K562 (cell line): Measurements from ENCODE around the gene PCNX3. TPM values are rescaled to one million over a fixed set of nuclear protein-coding genes. Genes with fewer than 3 reads are reported as not detected.
A peak's percentile ranks its signal among the peaks of the same experiment; 100 is the strongest.

ENCODE experiments used
- ATAC-seq: fragments of 200-7000 bp; cut with Tn5 transposase; 3 replicates; pipeline ENCODE4 v1.9.1; 2020; ENCODE audit warnings: moderate library complexity
- BruUV-seq: library from RNA; stranded (reverse); fragments of 400-500 nt; replicated peaks from 2 replicates; lab custom pipeline; 2021; lab: Mats Ljungman, UMichigan
- CTCF ChIA-PET: fragments of 300-600 bp; formaldehyde crosslinking; extraction: SDS; loops from one replicate; lab custom pipeline; 2021; ENCODE audit warnings: low intra/inter-chr PET ratio; lab: Yijun Ruan, JAX
- POLR2A ChIA-PET: fragments of 300-600, 350-650 bp; sonication (Branson Sonifier 250); formaldehyde crosslinking; extraction: SDS; loops from one replicate; lab custom pipeline; 2021; ENCODE audit warnings: antibody characterized with exemption, inconsistent platforms; lab: Yijun Ruan, JAX
- DNase-seq, 4 experiments: peaks; one replicate each; pipeline versions ENCODE4 v3.0.0 to v3.0.0-alpha.2; 2011 to 2018; ENCODE audit warnings: low spot score in 3 of 4, mixed read lengths in 3 of 4; ENCODE audit errors: extremely low read depth in 1 of 4
- FAIRE-seq: peaks from 2 replicates; lab custom pipeline; 2011; peaks lifted over from hg19 to GRCh38; lab: Jason Lieb, UNC
- H2AFZ ChIP-seq: 2 replicates; pipeline ENCODE4 v1.6.0; 2011; ENCODE audit warnings: low read depth, low read length, control low read depth, inconsistent platforms
- H3K27ac ChIP-seq: fragments of 200-600 bp; 3 replicates; pipeline ENCODE4 v1.8.0; 2011; ENCODE audit warnings: low read depth, mild to moderate bottlenecking, control low read depth, inconsistent platforms, low read length, moderate library complexity, mixed read lengths; ENCODE audit errors: extremely low read depth
- H3K27me3 ChIP-seq, 2 experiments: fragments of 300-600 bp in 1 of 2; 2 replicates in 1 of 2; 3 replicates in 1 of 2; pipeline versions ENCODE4 v1.6.0 to v1.8.0; 2011; ENCODE audit warnings: inconsistent platforms in 2 of 2, low read length in 2 of 2, mild to moderate bottlenecking in 1 of 2, mixed read lengths in 1 of 2, moderate library complexity in 1 of 2; ENCODE audit not compliant: control insufficient read depth in 2 of 2, insufficient read depth in 2 of 2
- H3K36me3 ChIP-seq: fragments of 300-600 bp; 3 replicates; pipeline ENCODE4 v1.8.0; 2011; ENCODE audit warnings: mild to moderate bottlenecking, low read length, inconsistent platforms; ENCODE audit not compliant: control insufficient read depth, insufficient read depth
- H3K4me1 ChIP-seq, 2 experiments: fragments of 200-600 bp in 1 of 2; replicated peaks in 1 of 2; 2 replicates in 1 of 2; 3 replicates in 1 of 2; pipeline versions ENCODE4 v1.5.1 to v1.8.0; 2011; ENCODE audit warnings: inconsistent platforms in 2 of 2, low read length in 2 of 2, mild to moderate bottlenecking in 1 of 2, mixed read lengths in 1 of 2, moderate library complexity in 1 of 2; ENCODE audit not compliant: control insufficient read depth in 2 of 2, insufficient read depth in 2 of 2
- H3K4me2 ChIP-seq: 2 replicates; pipeline ENCODE4 v1.6.1; 2011; ENCODE audit warnings: low read length, control low read depth, inconsistent platforms, mixed read lengths; ENCODE audit not compliant: insufficient read depth
- H3K4me3 ChIP-seq: fragments of 200-600 bp; sonication (generic), shearing (Covaris generic); 2 replicates; pipeline ENCODE4 v1.5.1; 2016; ENCODE audit warnings: control low read depth, inconsistent platforms
- H3K79me2 ChIP-seq: fragments of 200-600 bp; 3 replicates; pipeline ENCODE4 v1.8.0; 2011; ENCODE audit warnings: low read length, inconsistent platforms; ENCODE audit not compliant: control insufficient read depth, insufficient read depth
- H3K9ac ChIP-seq, 2 experiments: 2 replicates each; pipeline versions ENCODE4 v1.6.0 to v1.6.1; 2011; ENCODE audit warnings: low read depth in 2 of 2, low read length in 2 of 2, control low read depth in 1 of 2, inconsistent platforms in 1 of 2, mild to moderate bottlenecking in 1 of 2, mixed read lengths in 1 of 2; ENCODE audit not compliant: insufficient read depth in 1 of 2
- H3K9me1 ChIP-seq: one replicate; pipeline ENCODE4 v1.6.0; 2011; ENCODE audit warnings: inconsistent platforms, mild to moderate bottlenecking, low read length, moderate library complexity; ENCODE audit not compliant: control insufficient read depth, insufficient read depth
- H3K9me3 ChIP-seq: replicated peaks from 2 replicates; pipeline ENCODE4 v1.5.1; 2011; ENCODE audit warnings: low read depth, low read length, inconsistent platforms; ENCODE audit not compliant: control insufficient read depth, insufficient read depth
- H4K20me1 ChIP-seq: replicated peaks from 2 replicates; pipeline ENCODE4 v1.6.1; 2011; ENCODE audit warnings: low read length, inconsistent platforms, mixed read lengths; ENCODE audit not compliant: control insufficient read depth, insufficient read depth
- POLR2G ChIP-seq: fragments of 200-400 bp; formaldehyde crosslinking; IDR thresholded peaks from 2 replicates; pipeline ENCODE4 v1.6.1; 2017; ENCODE audit warnings: low read depth, mild to moderate bottlenecking, antibody characterized with exemption, low read length, moderate library complexity
- RBFOX2 ChIP-seq: fragments of 200-400 bp; formaldehyde crosslinking; IDR thresholded peaks from 2 replicates; pipeline ENCODE4 v1.6.1; 2017; ENCODE audit warnings: low read depth, mild to moderate bottlenecking, low read length, moderate library complexity
- SIX5 ChIP-seq, 2 experiments: IDR thresholded peaks; 2 replicates each; pipeline ENCODE4 v1.6.1; 2011; ENCODE audit warnings: low read length in 2 of 2, borderline replicate concordance in 1 of 2, low read depth in 1 of 2, mild to moderate bottlenecking in 1 of 2, moderate library complexity in 1 of 2; ENCODE audit not compliant: insufficient read depth in 1 of 2
- TAF9B ChIP-seq: fragments of 450-650 bp; IDR thresholded peaks from 2 replicates; pipeline ENCODE4 v1.6.1; 2018; ENCODE audit warnings: mild to moderate bottlenecking; ENCODE audit not compliant: partially characterized antibody
- WGBS: fragments of 100-300 bp; shearing (Covaris generic); methylation state at CpG from one replicate; pipeline ENCODE4 v1.1.6; 2016; ENCODE audit warnings: low coverage, mixed read lengths; ENCODE audit not compliant: insufficient coverage; ENCODE audit errors: missing lambda C conversion rate; 5-methylcytosine and 5-hydroxymethylcytosine counted together
- in situ Hi-C: fragments of 300-500 bp; cut with MboI; formaldehyde crosslinking; loops from 4 replicates; pipeline ENCODE4 v1.15.0; 2018; ENCODE audit warnings: inconsistent platforms, mixed read lengths
- intact Hi-C: fragments of 100-400 bp; cut with micrococcal nuclease; formaldehyde crosslinking; loops from 2 replicates; pipeline ENCODE4 v1.14.2; 2022
- polyA plus RNA-seq, 8 experiments: library from polyadenylated mRNA; depleted of rRNA in 4 of 8; stranded (reverse) in 5 of 8; unstranded in 3 of 8; fragments of >200 nt; fragmentation: Nextera tagmentation in 2 of 8; fragmentation: Illumina TruSeq in 1 of 8; extraction: Ambion mirVana in 2 of 8; extraction: Trizol in 1 of 8; gene quantifications; 2 replicates each; pipeline versions ENCODE4 v1.2.1 to v1.2.3, GENCODE V29; 2011 to 2014; ENCODE audit warnings: inconsistent platforms in 1 of 8, missing spikeins in 1 of 8
- total RNA-seq, 7 experiments: library from RNA; depleted of rRNA in 6 of 7; stranded (reverse); fragments of >200 nt in 6 of 7; fragmentation: Illumina TruSeq in 2 of 7; extraction: Trizol in 2 of 7; gene quantifications; 2 replicates each; pipeline versions ENCODE4 v1.2.1 to v1.2.3, GENCODE V29; 2011 to 2021; ENCODE audit warnings: low replicate concordance in 1 of 7
- TF ChIP-seq, protein P1 (sequence below): fragments of 250-450 bp; sonication (Bioruptor Pico); IDR thresholded peaks from 2 replicates; pipeline ENCODE4 v1.4.0; 2020; ENCODE audit warnings: mild to moderate bottlenecking, moderate library complexity
- TF ChIP-seq, protein P2 (sequence below): sonication (generic); formaldehyde crosslinking; IDR thresholded peaks from 2 replicates; pipeline ENCODE4 v1.8.1; 2023; ENCODE audit warnings: mild to moderate bottlenecking, missing genetic modification reagents

The PCNX3 gene
- total and polyA plus RNA-seq, 9 of the 15 experiments (the other 6 are each of a cell fraction or from before 2014, with no cell fraction given): 0.11 to 47.8 (median 12.8) TPM

- peaks cover 26% of the 10 kb centered on the region; the same call in 1 of the 3 replicates for H3K36me3 ChIP-seq
- intact Hi-C loops (no loop called here), in situ Hi-C loops (no loop called here)
- no peaks in the 10 kb centered on the region for H3K9me1 ChIP-seq
- H3K4me1 ChIP-seq: peaks cover 6 to 27% of the 10 kb centered on the region in 2 experiments; a peak in 4 of 5 replicates
- FAIRE-seq: no peak
- ChIA-PET CTCF (no interaction called here), POLR2A (interaction anchor here (0.5 to 2.5 kb wide), 4 partner anchors 11 to 257 kb away, joined by 3 to 7 read pairs (median 4); no protein-coding TSS in a partner anchor)
- no peak overlapping the region for H3K4me3 ChIP-seq
- H3K9ac ChIP-seq: no peak overlapping the region
- TF ChIP-seq, protein P1, sequence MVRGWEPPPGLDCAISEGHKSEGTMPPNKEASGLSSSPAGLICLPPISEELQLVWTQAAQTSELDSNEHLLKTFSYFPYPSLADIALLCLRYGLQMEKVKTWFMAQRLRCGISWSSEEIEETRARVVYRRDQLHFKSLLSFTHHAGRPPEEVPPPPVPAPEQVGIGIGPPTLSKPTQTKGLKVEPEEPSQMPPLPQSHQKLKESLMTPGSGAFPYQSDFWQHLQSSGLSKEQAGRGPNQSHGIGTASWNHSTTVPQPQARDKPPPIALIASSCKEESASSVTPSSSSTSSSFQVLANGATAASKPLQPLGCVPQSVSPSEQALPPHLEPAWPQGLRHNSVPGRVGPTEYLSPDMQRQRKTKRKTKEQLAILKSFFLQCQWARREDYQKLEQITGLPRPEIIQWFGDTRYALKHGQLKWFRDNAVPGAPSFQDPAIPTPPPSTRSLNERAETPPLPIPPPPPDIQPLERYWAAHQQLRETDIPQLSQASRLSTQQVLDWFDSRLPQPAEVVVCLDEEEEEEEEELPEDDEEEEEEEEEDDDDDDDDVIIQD: no peak
- TF ChIP-seq TAF9B (no peak), POLR2G (peak; percentile 42; the same call in 1 of the 2 replicates), SIX5 (IDR thresholded peaks at IDR 0.05; ENCODE audit: borderline replicate concordance in 1 of 2, insufficient read depth in 1 of 2, low read depth in 1 of 2, low read length in 2 of 2) (no peak), RBFOX2 (peak; percentile 15; the same call in 1 of the 2 replicates)
- TF ChIP-seq, protein P2, sequence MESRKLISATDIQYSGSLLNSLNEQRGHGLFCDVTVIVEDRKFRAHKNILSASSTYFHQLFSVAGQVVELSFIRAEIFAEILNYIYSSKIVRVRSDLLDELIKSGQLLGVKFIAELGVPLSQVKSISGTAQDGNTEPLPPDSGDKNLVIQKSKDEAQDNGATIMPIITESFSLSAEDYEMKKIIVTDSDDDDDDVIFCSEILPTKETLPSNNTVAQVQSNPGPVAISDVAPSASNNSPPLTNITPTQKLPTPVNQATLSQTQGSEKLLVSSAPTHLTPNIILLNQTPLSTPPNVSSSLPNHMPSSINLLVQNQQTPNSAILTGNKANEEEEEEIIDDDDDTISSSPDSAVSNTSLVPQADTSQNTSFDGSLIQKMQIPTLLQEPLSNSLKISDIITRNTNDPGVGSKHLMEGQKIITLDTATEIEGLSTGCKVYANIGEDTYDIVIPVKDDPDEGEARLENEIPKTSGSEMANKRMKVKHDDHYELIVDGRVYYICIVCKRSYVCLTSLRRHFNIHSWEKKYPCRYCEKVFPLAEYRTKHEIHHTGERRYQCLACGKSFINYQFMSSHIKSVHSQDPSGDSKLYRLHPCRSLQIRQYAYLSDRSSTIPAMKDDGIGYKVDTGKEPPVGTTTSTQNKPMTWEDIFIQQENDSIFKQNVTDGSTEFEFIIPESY: peak; percentile 59; the same call in 1 of the 2 replicates
- no peaks in the 10 kb centered on the region for H3K27me3 ChIP-seq
- no peak overlapping the region for H2AFZ ChIP-seq
- 92% methylated on average over 14 of the region's 49 CpGs for WGBS
- no peak for ATAC-seq
- H3K9me3 ChIP-seq: no peaks in the 10 kb centered on the region
- H3K79me2 ChIP-seq: no peaks in the 10 kb centered on the region
- no peak overlapping the region for H3K4me2 ChIP-seq
- DNase-seq: no peak
- no TSS peak for BruUV-seq
- no peaks in the 10 kb centered on the region for H4K20me1 ChIP-seq
- no peak overlapping the region for H3K27ac ChIP-seq
These were observed 16.2 kb upstream of the PCNX3 start for GRCh38 chr11:65599216-65599954.
